Measurements from ENCODE around the gene SGCA.

Gene SGCA

DNA sequence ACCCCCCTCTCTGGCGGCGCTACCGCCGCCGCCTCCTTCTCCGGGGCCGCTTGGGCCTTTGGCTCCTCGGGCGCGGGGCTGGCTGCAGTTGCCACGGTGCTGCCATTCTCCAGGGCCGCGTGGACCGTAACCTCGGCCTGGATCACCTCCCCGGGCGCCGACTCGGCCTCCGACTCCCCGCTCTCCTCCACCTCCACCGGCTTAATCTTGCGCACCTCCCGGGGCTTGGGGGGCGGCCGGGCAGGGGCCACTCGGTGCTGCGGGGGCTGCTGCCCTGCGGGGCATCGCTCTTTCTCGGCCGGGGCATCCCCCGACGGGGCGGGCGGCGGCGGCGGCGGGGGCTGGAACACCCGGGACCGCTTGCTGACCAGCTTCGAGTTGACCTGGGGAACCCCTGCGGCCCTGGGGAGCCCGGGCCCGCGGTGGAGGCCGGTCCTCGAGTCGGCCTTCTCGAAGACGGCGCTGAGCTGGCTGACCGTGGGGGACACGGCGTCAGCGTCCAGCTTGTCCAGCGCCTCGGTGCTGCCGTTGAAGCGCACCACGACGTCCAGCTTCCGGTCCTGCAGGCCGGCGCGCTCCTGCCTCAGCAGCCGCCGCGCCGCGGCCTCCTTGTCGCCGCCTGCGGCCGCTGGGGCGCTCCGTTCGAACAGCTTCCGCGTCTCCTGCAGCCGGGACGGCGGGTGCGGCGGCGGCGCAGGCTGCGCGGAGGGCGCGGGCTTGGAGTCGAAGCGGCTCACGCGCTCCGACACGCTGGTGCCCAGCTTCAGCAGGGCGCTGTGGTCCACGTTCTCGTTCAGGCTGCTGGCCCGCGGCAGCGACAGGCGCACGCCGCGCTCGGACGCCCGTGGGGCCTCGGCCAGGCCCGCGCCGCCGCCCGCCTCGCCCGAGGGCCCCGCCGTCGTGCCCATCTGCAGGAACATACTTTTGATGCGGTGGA is 16.1 kb upstream of the SGCA start (continued):
- TF ChIP-seq, protein P1, sequence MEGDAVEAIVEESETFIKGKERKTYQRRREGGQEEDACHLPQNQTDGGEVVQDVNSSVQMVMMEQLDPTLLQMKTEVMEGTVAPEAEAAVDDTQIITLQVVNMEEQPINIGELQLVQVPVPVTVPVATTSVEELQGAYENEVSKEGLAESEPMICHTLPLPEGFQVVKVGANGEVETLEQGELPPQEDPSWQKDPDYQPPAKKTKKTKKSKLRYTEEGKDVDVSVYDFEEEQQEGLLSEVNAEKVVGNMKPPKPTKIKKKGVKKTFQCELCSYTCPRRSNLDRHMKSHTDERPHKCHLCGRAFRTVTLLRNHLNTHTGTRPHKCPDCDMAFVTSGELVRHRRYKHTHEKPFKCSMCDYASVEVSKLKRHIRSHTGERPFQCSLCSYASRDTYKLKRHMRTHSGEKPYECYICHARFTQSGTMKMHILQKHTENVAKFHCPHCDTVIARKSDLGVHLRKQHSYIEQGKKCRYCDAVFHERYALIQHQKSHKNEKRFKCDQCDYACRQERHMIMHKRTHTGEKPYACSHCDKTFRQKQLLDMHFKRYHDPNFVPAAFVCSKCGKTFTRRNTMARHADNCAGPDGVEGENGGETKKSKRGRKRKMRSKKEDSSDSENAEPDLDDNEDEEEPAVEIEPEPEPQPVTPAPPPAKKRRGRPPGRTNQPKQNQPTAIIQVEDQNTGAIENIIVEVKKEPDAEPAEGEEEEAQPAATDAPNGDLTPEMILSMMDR (tag by site-specific recombination; IDR thresholded peaks at IDR 0.05), result peak; percentile 31
- TF ChIP-seq TRIM28 (IDR thresholded peaks at IDR 0.05; ENCODE audit: borderline replicate concordance, low read length), result no peak
- TF ChIP-seq ZNF19 (tag by site-specific recombination; IDR thresholded peaks at IDR 0.05; ENCODE audit: low read depth), result no peak
- TF ChIP-seq ZSCAN30 (tag by site-specific recombination; IDR thresholded peaks at IDR 0.05), result peak; percentile 62; the same call in 1 of the 2 replicates
- peak; percentile 56; the same call in 1 of the 2 replicates for TF ChIP-seq ZNF660 (tag by site-specific recombination; IDR thresholded peaks at IDR 0.05)
- TF ChIP-seq, protein P2, sequence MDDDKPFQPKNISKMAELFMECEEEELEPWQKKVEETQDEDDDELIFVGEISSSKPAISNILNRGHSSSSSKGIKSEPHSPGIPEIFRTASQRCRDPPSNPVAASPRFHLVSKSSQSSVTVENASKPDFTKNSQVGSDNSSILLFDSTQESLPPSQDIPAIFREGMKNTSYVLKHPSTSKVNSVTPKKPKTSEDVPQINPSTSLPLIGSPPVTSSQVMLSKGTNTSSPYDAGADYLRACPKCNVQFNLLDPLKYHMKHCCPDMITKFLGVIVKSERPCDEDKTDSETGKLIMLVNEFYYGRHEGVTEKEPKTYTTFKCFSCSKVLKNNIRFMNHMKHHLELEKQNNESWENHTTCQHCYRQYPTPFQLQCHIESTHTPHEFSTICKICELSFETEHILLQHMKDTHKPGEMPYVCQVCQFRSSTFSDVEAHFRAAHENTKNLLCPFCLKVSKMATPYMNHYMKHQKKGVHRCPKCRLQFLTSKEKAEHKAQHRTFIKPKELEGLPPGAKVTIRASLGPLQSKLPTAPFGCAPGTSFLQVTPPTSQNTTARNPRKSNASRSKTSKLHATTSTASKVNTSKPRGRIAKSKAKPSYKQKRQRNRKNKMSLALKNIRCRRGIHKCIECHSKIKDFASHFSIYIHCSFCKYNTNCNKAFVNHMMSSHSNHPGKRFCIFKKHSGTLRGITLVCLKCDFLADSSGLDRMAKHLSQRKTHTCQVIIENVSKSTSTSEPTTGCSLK (tag by site-specific recombination; IDR thresholded peaks at IDR 0.05), result no peak
- TF ChIP-seq ZNF658 (tag by site-specific recombination; IDR thresholded peaks at IDR 0.05), result no peak

DNA sequence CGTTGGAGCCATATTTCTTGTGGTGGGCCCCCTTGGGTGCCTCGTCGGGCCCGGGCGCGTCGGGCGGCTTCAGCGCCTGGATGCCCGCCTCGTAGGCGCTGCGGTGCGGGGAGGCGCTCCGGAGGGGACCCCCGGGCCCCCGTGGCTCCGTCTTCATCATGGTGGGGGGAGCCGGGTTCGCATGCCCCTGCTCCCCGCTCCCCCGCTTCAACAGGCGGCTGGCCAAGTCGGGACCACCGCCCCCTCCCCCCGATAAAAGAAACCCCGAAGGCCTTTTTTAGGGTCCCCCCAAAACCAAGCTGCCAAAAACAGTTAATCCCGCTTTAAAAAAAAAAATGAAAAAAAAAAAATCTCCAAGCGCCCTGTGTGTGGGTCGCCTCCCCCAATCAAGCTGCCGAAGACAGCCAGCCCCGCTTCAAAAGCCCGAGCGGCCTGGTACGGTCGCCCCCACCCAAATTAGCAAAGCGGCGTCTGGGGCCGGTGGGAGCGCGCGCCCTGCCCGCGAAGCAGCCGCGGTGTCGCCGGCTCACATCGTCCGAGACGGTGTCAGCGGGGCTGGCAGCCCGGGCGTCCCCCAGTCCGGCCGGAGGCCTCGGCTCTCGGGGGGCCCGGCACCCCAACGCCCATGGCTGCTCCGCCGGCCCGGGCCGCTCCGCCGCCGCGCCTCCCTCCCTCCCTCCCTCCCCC is 15.3 kb upstream of the SGCA start, which contains the start of gene PPP1R9B:
Gene PPP1R9B (minus strand): TSS at position 324 of the 687 bp plus-strand sequence. CDS start 164 bp downstream, at position 160.
- ChIA-PET POLR2A (interaction anchor here (0.6 to 3.0 kb wide), 8 partner anchors 11 to 95 kb away, joined by 3 to 17 read pairs (median 3); no protein-coding TSS in a partner anchor), CTCF (interaction anchor here (0.6 to 7.4 kb wide), 7 partner anchors 10 to 161 kb away, joined by 3 to 105 read pairs (median 4); partner anchors contain the start of gene PDK2)
- Histone ChIP-seq H3K4me3 (ENCODE audit: low read depth, low read length) (peak within 1 kb of the TSS; percentile 77), H3K27ac (ENCODE audit: extremely low read depth, low read depth, low read length) (peak within 1 kb of the TSS; percentile 93), H3K4me1 (ENCODE audit: control insufficient read depth, insufficient read depth, low read length) (peaks cover 15% of the 10 kb centered on the region), H3K9me3 (ENCODE audit: control insufficient read depth, insufficient read depth, low read depth, low read length) (no peaks in the 10 kb centered on the region), H3K36me3 (ENCODE audit: control insufficient read depth in 2 of 2, insufficient read depth in 1 of 2, low read length in 2 of 2) (peaks cover 3 to 23% of the 10 kb centered on the region in 2 experiments; a peak in 2 of 3 replicates)
- TF ChIP-seq, protein P3, sequence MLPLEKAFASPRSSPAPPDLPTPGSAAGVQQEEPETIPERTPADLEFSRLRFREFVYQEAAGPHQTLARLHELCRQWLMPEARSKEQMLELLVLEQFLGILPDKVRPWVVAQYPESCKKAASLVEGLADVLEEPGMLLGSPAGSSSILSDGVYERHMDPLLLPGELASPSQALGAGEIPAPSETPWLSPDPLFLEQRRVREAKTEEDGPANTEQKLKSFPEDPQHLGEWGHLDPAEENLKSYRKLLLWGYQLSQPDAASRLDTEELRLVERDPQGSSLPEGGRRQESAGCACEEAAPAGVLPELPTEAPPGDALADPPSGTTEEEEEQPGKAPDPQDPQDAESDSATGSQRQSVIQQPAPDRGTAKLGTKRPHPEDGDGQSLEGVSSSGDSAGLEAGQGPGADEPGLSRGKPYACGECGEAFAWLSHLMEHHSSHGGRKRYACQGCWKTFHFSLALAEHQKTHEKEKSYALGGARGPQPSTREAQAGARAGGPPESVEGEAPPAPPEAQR (tag by site-specific recombination; IDR thresholded peaks at IDR 0.05), result no peak
- TF ChIP-seq, protein P4, sequence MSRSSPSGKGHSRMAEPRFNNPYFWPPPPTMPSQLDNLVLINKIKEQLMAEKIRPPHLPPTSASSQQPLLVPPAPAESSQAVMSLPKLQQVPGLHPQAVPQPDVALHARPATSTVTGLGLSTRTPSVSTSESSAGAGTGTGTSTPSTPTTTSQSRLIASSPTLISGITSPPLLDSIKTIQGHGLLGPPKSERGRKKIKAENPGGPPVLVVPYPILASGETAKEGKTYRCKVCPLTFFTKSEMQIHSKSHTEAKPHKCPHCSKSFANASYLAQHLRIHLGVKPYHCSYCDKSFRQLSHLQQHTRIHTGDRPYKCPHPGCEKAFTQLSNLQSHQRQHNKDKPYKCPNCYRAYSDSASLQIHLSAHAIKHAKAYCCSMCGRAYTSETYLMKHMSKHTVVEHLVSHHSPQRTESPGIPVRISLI (tag by site-specific recombination; IDR thresholded peaks at IDR 0.05), result no peak
- TF ChIP-seq ZSCAN30 (tag by site-specific recombination; IDR thresholded peaks at IDR 0.05), result no peak
- no peak for TF ChIP-seq ZNF768 (tag by site-specific recombination; IDR thresholded peaks at IDR 0.05)
- no peak for TF ChIP-seq TRIM28 (IDR thresholded peaks at IDR 0.05; ENCODE audit: borderline replicate concordance, low read length)
- TF ChIP-seq ZNF223 (tag by site-specific recombination; IDR thresholded peaks at IDR 0.05), result no peak
- TF ChIP-seq ZNF202 (tag by site-specific recombination; IDR thresholded peaks at IDR 0.05; ENCODE audit: borderline replicate concordance), result no peak
- TF ChIP-seq ZNF654 (tag by site-specific recombination; IDR thresholded peaks at IDR 0.05; ENCODE audit: low read depth), result no peak
- TF ChIP-seq, protein P5, sequence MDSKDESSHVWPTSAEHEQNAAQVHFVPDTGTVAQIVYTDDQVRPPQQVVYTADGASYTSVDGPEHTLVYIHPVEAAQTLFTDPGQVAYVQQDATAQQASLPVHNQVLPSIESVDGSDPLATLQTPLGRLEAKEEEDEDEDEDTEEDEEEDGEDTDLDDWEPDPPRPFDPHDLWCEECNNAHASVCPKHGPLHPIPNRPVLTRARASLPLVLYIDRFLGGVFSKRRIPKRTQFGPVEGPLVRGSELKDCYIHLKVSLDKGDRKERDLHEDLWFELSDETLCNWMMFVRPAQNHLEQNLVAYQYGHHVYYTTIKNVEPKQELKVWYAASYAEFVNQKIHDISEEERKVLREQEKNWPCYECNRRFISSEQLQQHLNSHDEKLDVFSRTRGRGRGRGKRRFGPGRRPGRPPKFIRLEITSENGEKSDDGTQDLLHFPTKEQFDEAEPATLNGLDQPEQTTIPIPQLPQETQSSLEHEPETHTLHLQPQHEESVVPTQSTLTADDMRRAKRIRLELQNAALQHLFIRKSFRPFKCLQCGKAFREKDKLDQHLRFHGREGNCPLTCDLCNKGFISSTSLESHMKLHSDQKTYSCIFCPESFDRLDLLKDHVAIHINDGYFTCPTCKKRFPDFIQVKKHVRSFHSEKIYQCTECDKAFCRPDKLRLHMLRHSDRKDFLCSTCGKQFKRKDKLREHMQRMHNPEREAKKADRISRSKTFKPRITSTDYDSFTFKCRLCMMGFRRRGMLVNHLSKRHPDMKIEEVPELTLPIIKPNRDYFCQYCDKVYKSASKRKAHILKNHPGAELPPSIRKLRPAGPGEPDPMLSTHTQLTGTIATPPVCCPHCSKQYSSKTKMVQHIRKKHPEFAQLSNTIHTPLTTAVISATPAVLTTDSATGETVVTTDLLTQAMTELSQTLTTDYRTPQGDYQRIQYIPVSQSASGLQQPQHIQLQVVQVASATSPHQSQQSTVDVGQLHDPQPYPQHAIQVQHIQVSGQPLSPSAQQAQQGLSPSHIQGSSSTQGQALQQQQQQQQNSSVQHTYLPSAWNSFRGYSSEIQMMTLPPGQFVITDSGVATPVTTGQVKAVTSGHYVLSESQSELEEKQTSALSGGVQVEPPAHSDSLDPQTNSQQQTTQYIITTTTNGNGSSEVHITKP (tag by site-specific recombination; IDR thresholded peaks at IDR 0.05), result no peak
- no peak for TF ChIP-seq ZNF24 (tag by site-specific recombination; IDR thresholded peaks at IDR 0.05)
- no peak for TF ChIP-seq ZNF596 (tag by site-specific recombination; IDR thresholded peaks at IDR 0.05)
- TF ChIP-seq ZBTB21 (tag by site-specific recombination; IDR thresholded peaks at IDR 0.05), result no peak
- peak; percentile 39 for TF ChIP-seq ZNF335 (tag by site-specific recombination; conservative IDR thresholded peaks at IDR 0.05)
- TF ChIP-seq KLF7 (tag by site-specific recombination; IDR thresholded peaks at IDR 0.05; ENCODE audit: borderline replicate concordance), result no peak
- no peak for TF ChIP-seq ZNF548 (tag by site-specific recombination; IDR thresholded peaks at IDR 0.05)
- TF ChIP-seq ZXDB (tag by site-specific recombination; IDR thresholded peaks at IDR 0.05), result peak; percentile 17
- TF ChIP-seq ZNF175 (tag by site-specific recombination; IDR thresholded peaks at IDR 0.05), result no peak
- TF ChIP-seq ZBTB8A (tag by site-specific recombination; IDR thresholded peaks at IDR 0.05), result peak; percentile 77
- TF ChIP-seq ZNF394 (tag by site-specific recombination; IDR thresholded peaks at IDR 0.05; ENCODE audit: borderline replicate concordance), result no peak
